D721Med (cell line): Measurements from ENCODE around the gene TMEM158.

Experiments
- DNase-seq: peaks from one replicate; pipeline ENCODE4 v3.0.0; 2011; ENCODE audit warnings: low spot score; ENCODE audit not compliant: insufficient read length
- FAIRE-seq: peaks from 2 replicates; lab custom pipeline; 2011; peaks lifted over from hg19 to GRCh38; lab: Jason Lieb, UNC
- CTCF ChIP-seq: IDR thresholded peaks from 2 replicates; pipeline ENCODE4 v1.5.1; 2012; ENCODE audit warnings: mild to moderate bottlenecking, control low read depth; ENCODE audit not compliant: insufficient read depth; ENCODE audit errors: missing control alignments

TMEM158 gene

GRCh38 chr3:45267097-45267496 lies 41.0 kb upstream of the TMEM158 start:
- TF ChIP-seq CTCF = no peak
- FAIRE-seq = no peak

GRCh38 chr3:45261333-45262110 lies 35.4 kb upstream of the TMEM158 start:
- no peak for TF ChIP-seq CTCF
- DNase-seq (no peak), FAIRE-seq (no peak)

More at GRCh38 chr3:45267097-45267496, 41.0 kb upstream of the TMEM158 start:
- DNase-seq = no peak

- no peak for TF ChIP-seq CTCF
- no peak for DNase-seq
- FAIRE-seq = no peak
Observed at GRCh38 chr3:45259133-45259532, 33.0 kb upstream of the TMEM158 start.

- DNase-seq (no peak), FAIRE-seq (no peak)
- no peak for TF ChIP-seq CTCF
Observed at GRCh38 chr3:45258317-45258716, 32.2 kb upstream of the TMEM158 start.

- TF ChIP-seq CTCF = no peak
- FAIRE-seq = no peak
- no peak for DNase-seq
Observed at GRCh38 chr3:45253316-45253715, 27.2 kb upstream of the TMEM158 start.

GRCh38 chr3:45252826-45253225 lies 26.7 kb upstream of the TMEM158 start:
- no peak for TF ChIP-seq CTCF
- no peak for FAIRE-seq
- DNase-seq = no peak

- FAIRE-seq (no peak), DNase-seq (no peak)
- TF ChIP-seq CTCF = no peak
Observed at GRCh38 chr3:45249391-45249790, 23.3 kb upstream of the TMEM158 start.
